ENCODE results near the gene TRPM2.

Gene TRPM2

GRCh38 chr21:44483288-44484237 lies 130.1 kb downstream of the TRPM2 start:
- TF ChIP-seq CTCF (IDR thresholded peaks at IDR 0.05; ENCODE audit: low read depth, low read length): no peak

GRCh38 chr21:44484498-44485253 lies 131.3 kb downstream of the TRPM2 start:
- no peak for DNase-seq
- Histone ChIP-seq H3K4me3 (ENCODE audit: low read depth, low read length) (no peak overlapping the region), H3K27ac (peak overlapping the region; percentile 88; the same call in 1 of the 2 replicates), H3K36me3 (no peaks in the 10 kb centered on the region), H3K27me3 (ENCODE audit: insufficient read depth, low read depth, severe bottlenecking) (no peaks in the 10 kb centered on the region), H3K9me3 (ENCODE audit: severe bottlenecking) (peaks cover 15% of the 10 kb centered on the region)
- no peak for TF ChIP-seq CTCF (IDR thresholded peaks at IDR 0.05; ENCODE audit: low read depth, low read length)

More at GRCh38 chr21:44483288-44484237, 130.1 kb downstream of the TRPM2 start:
- H3K27ac ChIP-seq: peak overlapping the region; percentile 88
- no peaks in the 10 kb centered on the region for H3K36me3 ChIP-seq
- no peaks in the 10 kb centered on the region for H3K27me3 ChIP-seq (ENCODE audit: insufficient read depth, low read depth, severe bottlenecking)
- no peak for DNase-seq
- peaks cover 12% of the 10 kb centered on the region for H3K9me3 ChIP-seq (ENCODE audit: severe bottlenecking)
- no peak overlapping the region for H3K4me3 ChIP-seq (ENCODE audit: low read depth, low read length)

- no peak for DNase-seq
- no peak for TF ChIP-seq CTCF (IDR thresholded peaks at IDR 0.05; ENCODE audit: low read depth, low read length)
- no peaks in the 10 kb centered on the region for H3K36me3 ChIP-seq
- H3K27ac ChIP-seq: no peak overlapping the region; the same call in 1 of the 2 replicates
- H3K27me3 ChIP-seq (ENCODE audit: insufficient read depth, low read depth, severe bottlenecking): no peaks in the 10 kb centered on the region
- H3K4me3 ChIP-seq (ENCODE audit: low read depth, low read length): peak overlapping the region; percentile 2; the same call in 1 of the 2 replicates
- peaks cover 15% of the 10 kb centered on the region for H3K9me3 ChIP-seq (ENCODE audit: severe bottlenecking)
Measured at GRCh38 chr21:44485254-44485793, 131.9 kb downstream of the TRPM2 start.

- H3K4me3 ChIP-seq (ENCODE audit: low read depth, low read length): no peak overlapping the region
- H3K27me3 ChIP-seq (ENCODE audit: insufficient read depth, low read depth, severe bottlenecking): no peaks in the 10 kb centered on the region
- H3K36me3 ChIP-seq: no peaks in the 10 kb centered on the region
- no peak for TF ChIP-seq CTCF (IDR thresholded peaks at IDR 0.05; ENCODE audit: low read depth, low read length)
- peaks cover 15% of the 10 kb centered on the region for H3K9me3 ChIP-seq (ENCODE audit: severe bottlenecking)
- H3K27ac ChIP-seq: peak overlapping the region; percentile 16; the same call in 1 of the 2 replicates
- DNase-seq: no peak
Measured at GRCh38 chr21:44485796-44486195, 132.4 kb downstream of the TRPM2 start.

- Histone ChIP-seq H3K27me3 (ENCODE audit: insufficient read depth, low read depth, severe bottlenecking) (no peaks in the 10 kb centered on the region), H3K27ac (no peak overlapping the region), H3K9me3 (ENCODE audit: severe bottlenecking) (peaks cover 15% of the 10 kb centered on the region), H3K4me3 (ENCODE audit: low read depth, low read length) (no peak overlapping the region), H3K36me3 (no peaks in the 10 kb centered on the region)
- TF ChIP-seq CTCF (IDR thresholded peaks at IDR 0.05; ENCODE audit: low read depth, low read length): no peak
- no peak for DNase-seq
Measured at GRCh38 chr21:44486302-44486701, 132.9 kb downstream of the TRPM2 start.
